K562 (cell line): ENCODE results near the gene KCNG3.
A peak's percentile ranks its signal among the peaks of the same experiment; 100 is the strongest.

ENCODE experiments used
- ARNT ChIP-seq, 2 experiments: fragments of 450-650 bp; IDR thresholded peaks; 2 replicates each; pipeline ENCODE4 v1.6.1; 2016; ENCODE audit warnings: mild to moderate bottlenecking in 1 of 2
- CREBBP ChIP-seq: IDR thresholded peaks from one replicate; pipeline ENCODE4 v1.6.1; 2012; ENCODE audit warnings: low read depth, mild to moderate bottlenecking, control low read depth, inconsistent platforms, low read length
- ETV5 ChIP-seq: sonication (generic); formaldehyde crosslinking; IDR thresholded peaks from 2 replicates; pipeline ENCODE4 v1.4.0; 2020; ENCODE audit warnings: low read depth, mild to moderate bottlenecking, missing genetic modification reagents
- HMG20B ChIP-seq: fragments of 250-450 bp; sonication (Bioruptor Pico); IDR thresholded peaks from 2 replicates; pipeline ENCODE4 v1.5.0; 2021; ENCODE audit warnings: mild to moderate bottlenecking
- NR2F6 ChIP-seq: fragments of 450-650 bp; formaldehyde crosslinking; IDR thresholded peaks from 2 replicates; pipeline ENCODE4 v1.4.0; 2020; ENCODE audit warnings: mild to moderate bottlenecking
- POLR2A ChIP-seq: fragments of 450-650 bp; conservative IDR thresholded peaks from 2 replicates; pipeline ENCODE4 v1.6.1; 2016
- POLR2AphosphoS2 ChIP-seq: IDR thresholded peaks from 2 replicates; pipeline ENCODE4 v1.6.1; 2012; ENCODE audit warnings: low read length, improper control_type of control experiment
- RCOR1 ChIP-seq, 2 experiments: IDR thresholded peaks; 2 replicates each; pipeline ENCODE4 v1.6.1; 2012; ENCODE audit warnings: low read depth in 2 of 2, low read length in 2 of 2, borderline replicate concordance in 1 of 2, improper control_type of control experiment in 1 of 2
- SETDB1 ChIP-seq: IDR thresholded peaks from one replicate; pipeline ENCODE4 v1.6.1; 2012; ENCODE audit warnings: low read length, control low read depth, inconsistent platforms
- SMC3 ChIP-seq: conservative IDR thresholded peaks from 2 replicates; pipeline ENCODE4 v1.6.1; 2011; ENCODE audit warnings: low read depth, low read length, improper control_type of control experiment; ENCODE audit not compliant: insufficient read depth
- U2AF2 ChIP-seq: fragments of 200-400 bp; formaldehyde crosslinking; optimal IDR thresholded peaks from 2 replicates; pipeline ENCODE3; 2017; ENCODE audit warnings: low read depth, mild to moderate bottlenecking, low read length
- ZFX ChIP-seq: sonication (generic); formaldehyde crosslinking; IDR thresholded peaks from 2 replicates; pipeline ENCODE4 v1.8.0; 2022; ENCODE audit warnings: mild to moderate bottlenecking, missing genetic modification reagents, moderate library complexity
- TF ChIP-seq, protein P1 (sequence below): IDR thresholded peaks from 2 replicates; pipeline ENCODE4 v1.6.1; 2016; ENCODE audit warnings: missing genetic modification characterization, missing compliant biosample characterization

DNA sequence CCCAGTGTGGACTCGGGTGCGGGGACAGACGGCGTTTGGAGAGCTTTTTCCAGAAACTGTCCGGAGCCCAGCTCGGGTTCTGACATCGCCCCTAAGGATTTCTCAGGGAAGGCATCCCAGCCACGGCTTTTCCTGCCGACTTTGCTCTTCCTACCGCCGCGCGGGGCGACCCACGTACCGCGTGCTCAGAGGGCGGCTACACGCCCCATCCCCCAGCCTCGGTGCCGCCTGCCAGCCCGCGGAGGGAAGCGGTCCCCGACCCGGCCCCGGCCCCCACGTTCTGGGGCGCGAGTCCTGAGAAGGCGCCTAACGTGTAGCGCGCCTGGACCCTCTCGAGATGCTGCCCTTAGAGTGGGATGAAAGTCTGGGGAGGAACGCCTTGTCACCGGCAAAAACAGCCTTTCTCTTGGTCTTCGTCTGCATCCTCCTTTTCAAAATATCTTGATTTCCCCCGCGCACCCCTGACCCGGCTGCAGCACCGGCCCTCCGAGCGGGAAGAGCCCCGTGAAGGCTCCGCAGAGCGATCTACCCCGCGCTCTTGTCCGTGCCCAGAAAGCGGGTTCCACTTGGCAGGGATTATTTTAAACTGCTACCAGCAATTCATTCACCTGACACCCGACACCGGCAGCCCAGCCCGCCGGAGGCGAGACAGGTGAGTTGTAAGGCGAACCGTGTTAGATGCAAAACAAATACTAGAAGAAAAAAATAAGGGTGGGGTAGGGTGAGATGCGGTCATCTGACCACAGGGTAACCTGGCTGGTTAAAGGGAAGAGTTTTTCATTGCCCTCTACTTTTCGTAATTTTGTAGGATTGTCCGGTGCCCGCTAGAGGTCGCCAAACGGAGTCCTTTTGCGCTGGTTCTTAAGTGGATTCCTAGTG, 812 bp upstream of the KCNG3 start:
- TF ChIP-seq SETDB1: no peak
- peak; percentile 72 for TF ChIP-seq SMC3
- no peak for TF ChIP-seq HMG20B (CRISPR knock-in tag)
- TF ChIP-seq CREBBP: no peak
- no peak for TF ChIP-seq ZFX
- TF ChIP-seq POLR2A: no peak
- no peak for TF ChIP-seq ETV5 (CRISPR knock-in tag)
- no peak for TF ChIP-seq U2AF2
- no peak for TF ChIP-seq NR2F6
- TF ChIP-seq POLR2AphosphoS2: no peak
- peak in 1 of 2 experiments; percentile 17; a peak in 1 of 4 replicates for TF ChIP-seq RCOR1 (IDR thresholded peaks at IDR 0.05; ENCODE audit: borderline replicate concordance in 1 of 2, low read depth in 2 of 2, low read length in 2 of 2)
- no peak for TF ChIP-seq ARNT (IDR thresholded peaks at IDR 0.05)
- TF ChIP-seq, protein P1, sequence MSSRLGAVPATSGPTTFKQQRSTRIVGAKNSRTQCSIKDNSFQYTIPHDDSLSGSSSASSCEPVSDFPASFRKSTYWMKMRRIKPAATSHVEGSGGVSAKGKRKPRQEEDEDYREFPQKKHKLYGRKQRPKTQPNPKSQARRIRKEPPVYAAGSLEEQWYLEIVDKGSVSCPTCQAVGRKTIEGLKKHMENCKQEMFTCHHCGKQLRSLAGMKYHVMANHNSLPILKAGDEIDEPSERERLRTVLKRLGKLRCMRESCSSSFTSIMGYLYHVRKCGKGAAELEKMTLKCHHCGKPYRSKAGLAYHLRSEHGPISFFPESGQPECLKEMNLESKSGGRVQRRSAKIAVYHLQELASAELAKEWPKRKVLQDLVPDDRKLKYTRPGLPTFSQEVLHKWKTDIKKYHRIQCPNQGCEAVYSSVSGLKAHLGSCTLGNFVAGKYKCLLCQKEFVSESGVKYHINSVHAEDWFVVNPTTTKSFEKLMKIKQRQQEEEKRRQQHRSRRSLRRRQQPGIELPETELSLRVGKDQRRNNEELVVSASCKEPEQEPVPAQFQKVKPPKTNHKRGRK (tag): no peak
